Activated T-helper 17 cell treated with anti-CD3 and anti-CD28 coated beads, Interleukin-2, amount 50 U/mL, for 72 hours (primary cell): ENCODE measurements around the gene ALOX15B. TPM values are rescaled to one million over a fixed set of nuclear protein-coding genes. Genes with fewer than 3 reads are reported as not detected.
"Not testable (repeated sequence)": the region's sequence is repeated elsewhere in the genome, so short reads cannot be mapped to it uniquely, and the experiment has no call there.

Experiments
- ATAC-seq: fragments of 150-1000 bp; cut with Tn5 transposase; replicated peaks from 2 replicates; pipeline ENCODE4 v1.10.0; 2021; ENCODE audit warnings: mild to moderate bottlenecking, moderate library complexity
- H3K27ac Mint-ChIP-seq: one replicate; pipeline ENCODE4 v1.8.0; 2022; ENCODE audit warnings: mixed read lengths
- H3K27me3 Mint-ChIP-seq: one replicate; pipeline ENCODE4 v1.8.0; 2022; ENCODE audit warnings: mixed read lengths
- H3K36me3 Mint-ChIP-seq: one replicate; pipeline ENCODE4 v1.8.0; 2022; ENCODE audit warnings: low read depth, mild to moderate bottlenecking, mixed read lengths
- H3K4me1 Mint-ChIP-seq: one replicate; pipeline ENCODE4 v1.8.0; 2022; ENCODE audit warnings: mixed read lengths
- H3K4me3 Mint-ChIP-seq: one replicate; pipeline ENCODE4 v1.8.0; 2022; ENCODE audit warnings: mild to moderate bottlenecking, mixed read lengths
- H3K9me3 Mint-ChIP-seq: one replicate; pipeline ENCODE4 v1.8.0; 2022; ENCODE audit warnings: mixed read lengths
- total RNA-seq, 2 donors: library from RNA; stranded (reverse); gene quantifications; one replicate each; pipeline ENCODE4 v1.2.3, GENCODE V29; 2022

The ALOX15B gene
- total RNA-seq, 2 donors from 2014 or later: 0.61 TPM; not detected in 1

GRCh38 chr17:8019665-8020650 is 18.9 kb upstream of the ALOX15B start:
- peaks cover 5% of the 10 kb centered on the region for H3K4me1 Mint-ChIP-seq
- H3K4me3 Mint-ChIP-seq: no peak overlapping the region
- no peaks in the 10 kb centered on the region for H3K36me3 Mint-ChIP-seq
- H3K9me3 Mint-ChIP-seq: no peaks in the 10 kb centered on the region
- H3K27ac Mint-ChIP-seq: peak overlapping the region; percentile 74
- peaks cover 23% of the 10 kb centered on the region for H3K27me3 Mint-ChIP-seq
- ATAC-seq: peak; percentile 57

- Mint-ChIP-seq H3K36me3 (no peaks in the 10 kb centered on the region), H3K27me3 (peaks cover 23% of the 10 kb centered on the region), H3K4me3 (no peak overlapping the region), H3K4me1 (peaks cover 5% of the 10 kb centered on the region), H3K27ac (peak overlapping the region; percentile 71), H3K9me3 (no peaks in the 10 kb centered on the region)
- no peak for ATAC-seq
These were observed 17.9 kb upstream of the ALOX15B start for GRCh38 chr17:8020776-8021564.

DNA sequence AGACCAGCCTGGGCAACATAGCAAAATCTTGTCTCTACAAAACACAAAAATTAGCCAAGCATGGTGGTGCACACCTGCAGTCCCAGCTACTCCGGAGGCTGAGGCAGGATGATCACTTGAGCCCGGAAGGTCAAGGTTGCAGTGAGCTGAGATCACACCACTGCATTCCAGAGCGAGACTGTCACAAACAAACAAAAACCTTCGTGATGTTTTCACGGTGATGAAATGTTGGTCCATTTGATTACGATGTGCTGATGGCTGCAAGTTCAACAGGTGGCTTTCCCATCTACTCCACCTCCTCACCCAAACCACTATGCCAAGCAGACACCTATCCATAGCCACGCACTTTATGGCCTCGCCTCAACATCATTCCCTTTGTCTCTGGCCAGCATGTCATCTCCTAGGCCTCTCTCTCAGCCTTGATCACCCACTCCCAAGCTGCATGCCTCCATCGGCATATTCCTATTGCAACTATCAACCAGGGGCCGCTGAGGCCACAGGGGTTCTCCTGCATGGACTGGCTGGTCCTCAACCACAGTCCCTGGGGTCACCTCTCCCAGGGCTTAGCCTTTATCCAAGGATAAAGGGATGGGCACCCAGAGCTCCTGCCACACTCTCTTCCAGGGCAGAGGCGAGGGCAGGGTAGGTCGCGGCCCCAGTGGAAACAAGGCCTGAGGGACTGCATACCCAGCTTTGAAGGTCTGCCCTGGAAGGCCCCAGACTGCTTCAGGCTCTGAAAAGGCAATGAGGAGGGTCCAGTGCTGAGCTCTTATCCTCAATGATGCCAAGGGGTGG is 17.1 kb upstream of the ALOX15B start:
- Mint-ChIP-seq H3K36me3 (no peaks in the 10 kb centered on the region), H3K4me1 (peaks cover 2% of the 10 kb centered on the region), H3K9me3 (no peaks in the 10 kb centered on the region), H3K27ac (peak overlapping the region; percentile 71), H3K27me3 (peaks cover 28% of the 10 kb centered on the region), H3K4me3 (no peak overlapping the region)
- ATAC-seq: no peak

GRCh38 chr17:8022360-8023003 is 16.4 kb upstream of the ALOX15B start:
- H3K27me3 Mint-ChIP-seq: peaks cover 34% of the 10 kb centered on the region
- peak overlapping the region; percentile 68 for H3K27ac Mint-ChIP-seq
- H3K4me3 Mint-ChIP-seq: no peak overlapping the region
- no peaks in the 10 kb centered on the region for H3K4me1 Mint-ChIP-seq
- H3K9me3 Mint-ChIP-seq: no peaks in the 10 kb centered on the region
- no peak for ATAC-seq
- no peaks in the 10 kb centered on the region for H3K36me3 Mint-ChIP-seq

GRCh38 chr17:8024161-8024560 is 14.7 kb upstream of the ALOX15B start:
- H3K9me3 Mint-ChIP-seq, H3K4me1 Mint-ChIP-seq, ATAC-seq, H3K36me3 Mint-ChIP-seq, H3K27ac Mint-ChIP-seq, H3K4me3 Mint-ChIP-seq: not testable (repeated sequence)
- peaks cover 43% of the 10 kb centered on the region for H3K27me3 Mint-ChIP-seq

GRCh38 chr17:8025176-8025911 is 13.5 kb upstream of the ALOX15B start:
- Mint-ChIP-seq H3K27me3 (peaks cover 39% of the 10 kb centered on the region), H3K36me3 (no peaks in the 10 kb centered on the region), H3K9me3 (no peaks in the 10 kb centered on the region), H3K27ac (no peak overlapping the region), H3K4me3 (no peak overlapping the region), H3K4me1 (no peaks in the 10 kb centered on the region)
- no peak for ATAC-seq

DNA sequence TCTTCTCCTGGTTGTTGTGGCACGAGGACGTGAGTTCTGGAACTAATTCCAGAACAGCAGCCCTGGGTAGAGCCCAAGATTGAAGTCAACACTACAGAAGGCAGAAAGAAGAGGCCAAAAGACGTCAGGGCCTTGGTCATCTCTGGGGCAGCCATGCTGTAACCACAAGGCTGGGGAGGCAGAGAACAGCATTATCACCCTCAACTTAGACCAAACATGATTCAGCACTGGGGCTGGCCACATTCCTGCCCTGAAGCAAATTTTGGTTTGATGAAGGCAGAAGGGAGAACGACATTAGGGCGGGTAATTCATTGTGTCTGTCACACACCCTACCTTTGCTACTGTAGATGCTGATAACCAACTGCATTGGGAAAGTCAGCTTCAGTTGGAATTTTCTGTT is 9.7 kb upstream of the ALOX15B start:
- Mint-ChIP-seq H3K27me3 (peaks cover 42% of the 10 kb centered on the region), H3K27ac (no peak overlapping the region), H3K4me3 (no peak overlapping the region), H3K9me3 (no peaks in the 10 kb centered on the region), H3K4me1 (no peaks in the 10 kb centered on the region), H3K36me3 (no peaks in the 10 kb centered on the region)
- no peak for ATAC-seq

DNA sequence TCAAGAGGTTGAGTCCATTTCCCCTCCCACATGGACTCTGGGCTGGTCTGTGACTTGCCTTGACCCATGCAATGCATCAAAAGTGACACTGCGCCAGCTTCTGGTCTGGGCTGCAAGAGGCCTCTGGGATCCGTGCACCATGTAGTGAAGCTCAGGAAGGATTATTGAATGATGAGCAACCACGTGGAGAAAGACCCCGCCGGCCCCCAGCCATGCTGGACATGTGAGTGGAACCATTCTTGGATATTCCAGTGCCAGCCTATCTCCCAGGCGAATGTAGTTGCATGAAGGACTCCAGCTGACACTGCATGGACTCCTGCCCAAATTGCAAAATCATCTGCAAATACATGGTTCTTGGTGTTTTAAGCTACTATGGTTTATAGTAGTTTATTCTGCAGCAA is 7.6 kb upstream of the ALOX15B start:
- H3K36me3 Mint-ChIP-seq: no peaks in the 10 kb centered on the region
- no peak for ATAC-seq
- H3K27ac Mint-ChIP-seq: no peak overlapping the region
- H3K4me3 Mint-ChIP-seq: no peak overlapping the region
- no peaks in the 10 kb centered on the region for H3K9me3 Mint-ChIP-seq
- H3K4me1 Mint-ChIP-seq: no peaks in the 10 kb centered on the region
- peaks cover 37% of the 10 kb centered on the region for H3K27me3 Mint-ChIP-seq

GRCh38 chr17:8031950-8032349 is 6.9 kb upstream of the ALOX15B start:
- Mint-ChIP-seq H3K4me1 (no peaks in the 10 kb centered on the region), H3K27me3 (peaks cover 35% of the 10 kb centered on the region), H3K4me3 (no peak overlapping the region), H3K9me3 (no peaks in the 10 kb centered on the region), H3K36me3 (no peaks in the 10 kb centered on the region), H3K27ac (no peak overlapping the region)
- no peak for ATAC-seq

DNA sequence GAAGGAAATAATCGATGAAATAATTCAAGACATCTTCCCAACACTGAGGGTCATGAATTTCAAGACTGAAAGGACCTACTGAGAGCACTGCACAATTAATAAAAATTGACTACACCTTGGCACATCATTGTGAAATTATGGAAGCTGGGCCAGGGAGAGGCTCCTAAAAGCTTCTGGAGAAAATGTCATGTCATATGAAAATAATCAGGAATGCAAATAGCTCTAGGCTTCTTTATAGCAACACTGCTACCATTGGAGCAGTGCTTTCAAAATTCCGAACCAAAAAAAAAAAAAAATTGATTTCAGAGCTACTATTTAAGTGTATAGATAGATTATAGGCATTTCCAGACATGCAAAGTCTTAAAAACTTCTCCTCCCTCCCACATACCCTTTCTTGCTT is 6.4 kb upstream of the ALOX15B start:
- H3K27me3 Mint-ChIP-seq: peaks cover 33% of the 10 kb centered on the region
- no peak overlapping the region for H3K4me3 Mint-ChIP-seq
- no peak overlapping the region for H3K27ac Mint-ChIP-seq
- no peaks in the 10 kb centered on the region for H3K4me1 Mint-ChIP-seq
- H3K36me3 Mint-ChIP-seq: no peaks in the 10 kb centered on the region
- ATAC-seq: no peak
- H3K9me3 Mint-ChIP-seq: no peaks in the 10 kb centered on the region

- Mint-ChIP-seq H3K27me3 (peaks cover 21% of the 10 kb centered on the region), H3K27ac (no peak overlapping the region), H3K9me3 (no peaks in the 10 kb centered on the region), H3K36me3 (no peaks in the 10 kb centered on the region), H3K4me1 (no peaks in the 10 kb centered on the region), H3K4me3 (no peak overlapping the region)
- no peak for ATAC-seq
These were observed 831 bp downstream of the ALOX15B start for GRCh38 chr17:8039611-8040168.

- Mint-ChIP-seq H3K4me1 (no peaks in the 10 kb centered on the region), H3K4me3 (no peak overlapping the region), H3K27me3 (peaks cover 21% of the 10 kb centered on the region), H3K9me3 (no peaks in the 10 kb centered on the region), H3K36me3 (no peaks in the 10 kb centered on the region), H3K27ac (no peak overlapping the region)
- peak; percentile 54 for ATAC-seq
These were observed 2.5 kb downstream of the ALOX15B start for GRCh38 chr17:8041249-8041928.

GRCh38 chr17:8041979-8042378 is 3.1 kb downstream of the ALOX15B start:
- H3K9me3 Mint-ChIP-seq: no peaks in the 10 kb centered on the region
- no peaks in the 10 kb centered on the region for H3K4me1 Mint-ChIP-seq
- no peaks in the 10 kb centered on the region for H3K36me3 Mint-ChIP-seq
- no peak for ATAC-seq
- H3K27ac Mint-ChIP-seq: no peak overlapping the region
- peaks cover 21% of the 10 kb centered on the region for H3K27me3 Mint-ChIP-seq
- H3K4me3 Mint-ChIP-seq: no peak overlapping the region
